A673 (cell line): ENCODE data around the gene WIPF2.

Source experiments
- CTCF ChIP-seq: fragments of 300-800, 200-600 bp; sonication (generic); conservative IDR thresholded peaks from 2 replicates; pipeline ENCODE4 v1.5.1; 2017; ENCODE audit warnings: low read depth, mild to moderate bottlenecking, antibody characterized with exemption, low read length, moderate library complexity, mixed read lengths
- EZH2 ChIP-seq: fragments of 200-600 bp; sonication (generic); IDR thresholded peaks from 2 replicates; pipeline ENCODE4 v1.6.1; 2017; ENCODE audit warnings: borderline replicate concordance, low read depth, mild to moderate bottlenecking, mixed read lengths, antibody characterized with exemption, low read length; ENCODE audit not compliant: poor library complexity, severe bottlenecking

DNA sequence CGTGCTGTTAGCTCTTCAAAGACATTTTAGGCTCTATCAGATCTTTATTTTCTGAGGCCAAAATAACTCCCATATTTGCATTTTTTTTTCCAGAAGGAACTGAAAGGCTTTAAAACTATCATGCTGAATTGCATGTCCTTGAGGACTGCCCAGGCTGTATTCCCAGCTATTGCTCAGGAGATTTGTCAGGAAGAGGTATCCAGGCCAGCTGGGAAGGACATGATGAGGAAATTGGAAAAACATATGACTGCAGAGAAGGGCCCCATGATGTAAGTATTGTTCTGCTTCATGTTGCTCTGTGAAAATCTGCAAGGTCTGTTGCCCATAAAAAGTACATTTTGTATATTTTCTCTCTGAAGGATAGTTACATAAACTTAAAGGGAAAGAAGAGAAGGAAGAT lies 74.3 kb downstream of the WIPF2 start:
- TF ChIP-seq EZH2: no peak
- TF ChIP-seq CTCF: no peak
